Middle frontal gyrus (tissue), 1 donor: ENCODE measurements around the gene RAB18.
"Not testable (repeated sequence)": the region's sequence is repeated elsewhere in the genome, so short reads cannot be mapped to it uniquely, and the experiment has no call there.

Experiments used
- DNase-seq: peaks from one replicate; pipeline ENCODE4 v3.0.0-alpha.2; 2015; ENCODE audit warnings: low spot score; ENCODE audit errors: extremely low spot score

Gene RAB18

DNA sequence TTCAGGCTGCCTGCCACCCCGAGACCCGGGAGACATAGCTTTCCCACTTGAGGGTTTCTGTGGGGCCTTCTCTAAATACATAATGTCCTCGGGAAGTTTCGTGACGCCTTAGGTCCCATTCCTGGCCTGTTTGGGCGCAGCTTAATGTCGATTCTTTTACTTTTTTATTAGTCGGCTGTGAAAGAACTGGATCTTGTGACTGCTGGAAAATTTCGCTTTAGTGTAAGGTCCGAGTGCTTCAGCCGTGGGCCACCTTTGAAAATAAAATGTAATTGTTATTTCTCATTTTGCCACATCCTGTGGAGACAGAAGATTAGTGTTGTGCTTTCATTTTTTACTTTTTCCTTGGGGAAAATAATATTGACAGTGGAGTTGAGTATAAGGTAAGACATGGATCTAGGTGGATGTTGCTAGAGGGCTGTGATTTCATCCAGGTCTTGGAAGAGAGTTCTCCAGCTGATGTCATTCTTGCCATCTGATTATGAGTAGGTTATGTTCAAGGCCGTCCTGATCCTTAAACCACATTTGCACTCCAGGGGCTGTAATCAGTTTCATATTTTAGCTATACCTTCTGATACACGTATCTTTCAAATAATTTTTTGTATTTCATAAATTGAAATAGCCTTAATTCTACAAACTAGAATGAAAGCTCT lies 830 bp downstream of the RAB18 start:
- no peak for DNase-seq

DNA sequence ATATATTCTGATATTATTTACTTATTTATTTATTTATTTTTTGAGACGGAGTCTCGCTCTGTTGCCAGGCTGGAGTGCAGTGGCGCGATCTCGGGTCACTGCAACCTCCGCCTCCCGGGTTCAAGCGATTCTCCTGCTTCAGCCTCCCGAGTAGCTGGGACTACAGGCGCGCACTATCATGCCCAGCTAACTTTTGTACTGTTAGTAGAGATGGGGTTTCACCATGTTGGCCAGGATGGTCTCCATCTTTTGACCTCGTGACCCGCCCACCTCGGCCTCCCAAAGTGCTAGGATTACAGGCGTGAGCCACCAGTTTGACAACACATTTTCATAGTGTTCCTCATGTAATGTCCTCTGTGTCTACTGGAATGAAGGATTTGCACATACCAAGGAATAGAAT lies 1.4 kb downstream of the RAB18 start:
- not testable (repeated sequence) for DNase-seq

DNA sequence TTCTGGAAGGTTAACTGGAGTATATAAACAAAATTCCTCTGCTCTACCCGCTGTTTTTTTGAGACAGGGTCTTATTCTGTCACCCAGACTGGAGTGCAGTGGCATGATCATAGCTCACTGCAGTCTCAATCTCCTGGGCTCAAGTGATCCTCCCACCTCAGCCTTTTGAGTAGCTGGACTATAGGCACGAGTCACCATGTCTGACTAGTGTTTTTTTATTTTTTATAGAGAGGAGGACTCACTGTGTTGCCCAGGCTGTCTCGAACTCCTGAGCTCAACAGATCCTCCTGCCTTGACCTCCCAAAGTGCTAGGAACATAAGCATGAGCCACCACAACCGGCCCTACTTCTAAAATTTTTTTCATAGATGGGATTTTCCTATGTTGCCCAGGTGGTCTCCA lies 2.2 kb downstream of the RAB18 start:
- DNase-seq: no peak

DNA sequence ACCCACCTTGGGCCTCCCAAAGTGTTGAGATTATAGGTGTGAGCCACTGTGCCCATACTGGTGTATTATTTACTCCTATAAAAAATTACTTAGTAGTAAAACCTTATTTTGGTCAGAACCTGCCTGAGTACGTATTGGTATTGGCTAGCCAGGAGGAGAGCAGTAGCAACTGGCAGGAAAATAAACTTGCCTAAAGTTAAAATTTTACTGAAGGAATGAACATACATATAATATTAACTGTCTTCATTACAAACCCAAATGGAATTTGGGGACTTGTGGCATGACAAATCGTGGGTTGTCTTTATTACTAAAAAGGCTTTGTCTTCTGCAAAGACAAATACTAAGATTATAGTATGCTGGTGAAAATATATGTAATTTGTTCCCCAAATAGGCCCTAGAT lies 8.4 kb downstream of the RAB18 start:
- no peak for DNase-seq

DNA sequence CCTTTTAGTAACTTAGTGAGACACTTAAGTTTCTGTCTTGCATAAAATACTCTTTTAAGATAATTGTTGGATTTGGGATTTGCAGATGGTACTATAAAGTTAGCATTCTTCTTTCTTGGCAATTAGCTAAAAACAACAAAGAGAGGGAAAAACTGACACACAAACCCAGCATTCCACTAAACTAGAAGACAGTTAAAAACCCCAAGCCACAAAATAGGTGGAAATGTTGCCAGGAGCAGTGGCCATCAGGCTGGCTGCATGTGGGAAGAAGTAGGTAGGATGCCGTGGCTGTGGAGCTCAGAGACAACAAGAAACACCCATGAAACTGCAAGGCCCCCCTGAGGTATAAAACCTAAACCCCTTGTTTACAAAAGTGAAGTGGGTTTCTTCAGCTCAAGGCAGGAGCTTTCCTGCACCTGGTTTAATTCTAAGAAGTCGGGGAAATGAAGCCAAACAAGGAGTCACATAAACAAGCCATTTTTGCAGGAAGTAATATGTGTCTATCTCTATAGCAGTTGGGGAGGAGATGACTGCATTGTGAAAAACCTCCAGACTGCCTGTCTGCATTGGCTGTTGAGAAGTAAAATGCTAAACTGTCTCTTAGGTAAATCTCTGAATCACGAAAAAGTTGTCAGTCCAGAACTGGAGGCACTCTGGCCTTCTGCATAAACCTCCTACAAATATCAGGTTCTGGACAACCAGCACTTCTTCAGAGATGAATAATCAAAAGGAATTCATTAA lies 9.5 kb downstream of the RAB18 start:
- DNase-seq: no peak

DNA sequence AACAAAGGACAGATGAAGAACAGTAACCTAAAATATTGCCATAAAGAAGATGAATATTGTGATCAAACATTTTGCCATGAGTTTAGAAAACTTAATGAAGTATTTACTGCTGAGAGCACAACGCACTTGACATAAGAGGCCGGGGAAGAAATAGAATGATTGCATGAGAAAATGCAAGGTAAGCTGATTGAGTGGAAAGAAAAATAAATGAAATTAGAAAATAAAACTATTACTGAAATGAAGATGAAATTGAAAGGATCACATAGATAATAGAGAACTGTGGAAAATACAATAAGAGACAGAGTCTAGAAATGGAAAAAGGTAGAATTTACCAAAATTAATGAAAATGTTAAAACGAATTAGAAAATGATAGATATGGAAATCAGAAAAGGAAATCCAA lies 10.1 kb downstream of the RAB18 start:
- no peak for DNase-seq

DNA sequence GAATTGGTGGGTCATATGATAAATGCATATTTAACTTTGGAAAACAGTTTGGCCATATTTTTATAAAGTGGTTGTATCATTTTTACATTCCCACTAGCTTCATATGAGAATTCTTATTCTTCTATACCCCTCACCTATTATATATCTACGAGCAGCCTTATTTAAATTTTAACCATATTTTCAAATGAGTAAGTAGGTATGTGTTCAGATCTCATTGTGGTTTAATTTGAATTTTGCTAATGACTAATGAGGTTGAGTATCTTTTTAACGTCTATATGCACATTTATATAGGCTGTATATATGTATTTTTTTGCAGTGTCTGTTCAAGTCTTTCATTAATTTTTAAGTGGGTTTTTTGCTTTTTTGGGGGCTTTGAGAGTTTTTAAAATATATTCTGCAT lies 14.2 kb downstream of the RAB18 start:
- no peak for DNase-seq

DNA sequence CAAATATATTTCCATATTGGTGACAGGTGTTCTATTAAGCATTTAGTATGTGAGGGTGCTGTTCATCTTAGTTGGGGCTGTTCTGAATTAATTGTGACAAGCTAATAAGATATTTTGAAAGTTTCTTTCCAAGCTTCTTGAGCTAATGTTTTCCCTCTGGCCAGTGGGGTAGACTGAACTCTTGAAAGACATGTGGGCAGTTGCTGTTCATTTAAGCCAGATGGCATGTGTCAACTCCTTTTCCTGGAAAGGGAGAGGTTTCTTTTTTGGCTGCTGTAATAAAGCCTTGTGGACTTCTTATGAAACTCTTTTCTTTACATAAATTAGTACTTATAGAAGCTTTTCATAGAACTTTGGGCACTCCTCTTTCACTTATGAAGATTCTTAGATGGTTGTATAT lies 21.7 kb downstream of the RAB18 start:
- no peak for DNase-seq

DNA sequence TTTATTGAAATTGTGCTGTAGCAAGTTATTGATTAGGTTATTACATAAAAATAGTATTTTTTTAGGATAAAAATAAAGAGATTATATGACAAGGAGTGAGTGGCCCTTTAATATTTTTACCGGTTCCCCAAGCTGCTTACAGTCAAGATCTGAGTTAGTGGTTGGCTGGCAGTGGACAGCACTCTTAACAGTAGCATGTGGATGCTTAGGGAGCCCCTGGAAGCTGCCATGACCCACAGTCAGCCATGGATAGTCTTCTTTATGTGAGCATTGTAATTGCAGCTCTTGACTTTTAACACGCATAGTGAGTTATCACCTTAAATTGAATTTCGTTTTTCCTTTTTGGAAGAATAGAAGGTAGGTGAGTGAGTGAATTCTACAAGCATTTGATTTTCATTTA lies 22.1 kb downstream of the RAB18 start:
- no peak for DNase-seq

DNA sequence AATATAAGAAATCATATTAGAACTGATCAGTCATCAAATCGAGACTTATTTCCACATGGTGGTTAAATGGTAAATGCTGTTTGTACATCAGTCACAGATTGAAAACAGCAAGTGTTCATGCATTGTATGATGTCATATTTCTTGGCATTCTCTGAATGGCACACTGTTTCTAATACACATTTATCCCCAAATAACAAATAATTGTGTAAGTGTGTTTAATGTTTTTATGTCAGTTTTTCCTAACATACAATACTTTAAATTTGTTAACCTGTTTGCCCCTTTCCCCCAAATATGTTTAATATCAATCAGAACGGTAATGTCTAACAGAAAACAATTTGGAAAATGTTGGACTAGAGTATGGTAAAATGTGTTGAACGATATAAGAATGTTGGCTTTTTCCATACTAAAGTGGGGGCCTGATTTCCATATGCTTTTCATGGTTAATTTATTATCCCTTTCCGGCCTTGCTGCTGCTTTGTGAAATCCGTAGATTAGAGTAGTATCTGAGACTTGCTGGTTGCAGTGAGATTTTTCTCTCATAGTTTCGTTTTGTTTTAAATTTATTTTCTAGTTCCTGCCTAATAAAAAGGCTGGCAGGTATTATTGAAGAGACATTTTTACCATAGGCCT lies 23.7 kb downstream of the RAB18 start:
- no peak for DNase-seq

DNA sequence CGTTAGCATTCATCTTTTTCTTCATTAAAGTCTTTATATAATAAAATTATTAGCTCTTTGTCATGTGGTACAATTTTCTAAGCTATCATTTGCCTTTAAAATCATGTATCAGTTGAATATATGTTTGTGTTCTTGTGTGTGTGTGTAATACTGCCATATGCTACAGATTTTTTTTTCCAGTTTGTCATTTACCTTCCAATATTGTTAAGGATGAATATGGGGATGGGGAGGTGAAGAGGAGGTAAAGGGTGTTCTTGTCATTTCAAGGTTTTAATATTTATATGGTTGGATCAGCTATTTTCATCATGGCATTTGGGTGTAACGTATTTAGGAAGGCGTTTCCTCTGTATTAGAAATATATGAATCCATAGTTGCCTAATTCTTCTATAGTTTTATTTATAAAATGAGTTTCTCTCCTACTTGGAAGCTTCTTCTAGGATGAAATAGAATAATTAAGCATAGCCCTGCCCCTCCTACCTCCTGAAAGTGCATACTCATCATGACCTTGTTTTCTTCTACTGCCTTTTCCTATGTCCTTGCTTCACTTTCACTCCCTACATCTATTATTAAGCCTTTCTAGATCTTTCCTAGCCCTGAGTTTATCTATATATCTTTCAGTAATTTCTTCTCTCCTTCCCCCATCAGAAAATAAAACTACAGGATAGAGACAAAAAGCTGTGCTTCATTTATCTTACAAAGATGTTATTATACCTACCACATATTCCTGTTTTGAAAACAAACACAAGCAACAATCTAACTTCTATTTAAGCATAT lies 25.1 kb downstream of the RAB18 start:
- DNase-seq: no peak

DNA sequence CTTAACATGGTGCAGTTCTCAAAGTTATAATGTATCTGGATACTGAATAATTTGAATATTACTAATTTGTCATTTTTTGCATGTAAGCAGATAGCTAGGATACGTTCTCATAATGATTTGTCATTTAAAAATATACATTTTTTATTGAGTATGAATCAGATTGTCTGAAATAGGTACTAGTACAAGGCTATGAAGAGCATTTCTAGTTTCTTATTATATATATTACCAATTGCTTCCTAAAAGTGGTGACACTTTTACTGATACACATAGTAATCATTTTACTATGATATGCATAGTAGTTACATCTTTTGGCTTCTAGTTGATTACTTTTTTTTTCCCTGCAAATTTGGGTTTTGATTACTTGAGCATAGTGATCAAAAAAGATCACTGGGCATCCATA lies 26.4 kb downstream of the RAB18 start:
- no peak for DNase-seq

DNA sequence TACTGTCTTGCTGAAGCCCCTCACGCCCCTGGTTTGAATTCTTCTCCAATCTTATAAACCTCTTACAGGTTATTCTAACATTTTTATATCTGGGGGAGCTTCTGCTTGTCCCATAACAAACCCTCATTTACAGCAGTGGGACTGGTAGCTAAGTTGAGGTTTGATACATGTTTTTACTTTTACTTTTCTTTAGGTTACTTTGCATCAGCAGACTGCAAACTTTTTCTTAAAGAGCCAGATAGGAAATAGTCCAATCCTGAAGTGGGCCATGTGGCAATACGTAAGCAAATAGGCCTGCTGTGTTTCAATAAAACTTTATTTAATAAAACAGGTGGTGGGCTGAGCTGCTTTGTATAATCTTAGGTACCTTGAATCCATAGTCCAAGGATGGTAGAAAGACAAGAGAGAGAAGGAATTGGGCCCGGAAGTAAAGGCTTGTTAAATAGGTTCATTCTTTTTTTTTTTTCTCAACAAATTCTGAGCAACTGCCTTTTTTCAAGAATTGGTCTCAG lies 27.3 kb downstream of the RAB18 start:
- no peak for DNase-seq

DNA sequence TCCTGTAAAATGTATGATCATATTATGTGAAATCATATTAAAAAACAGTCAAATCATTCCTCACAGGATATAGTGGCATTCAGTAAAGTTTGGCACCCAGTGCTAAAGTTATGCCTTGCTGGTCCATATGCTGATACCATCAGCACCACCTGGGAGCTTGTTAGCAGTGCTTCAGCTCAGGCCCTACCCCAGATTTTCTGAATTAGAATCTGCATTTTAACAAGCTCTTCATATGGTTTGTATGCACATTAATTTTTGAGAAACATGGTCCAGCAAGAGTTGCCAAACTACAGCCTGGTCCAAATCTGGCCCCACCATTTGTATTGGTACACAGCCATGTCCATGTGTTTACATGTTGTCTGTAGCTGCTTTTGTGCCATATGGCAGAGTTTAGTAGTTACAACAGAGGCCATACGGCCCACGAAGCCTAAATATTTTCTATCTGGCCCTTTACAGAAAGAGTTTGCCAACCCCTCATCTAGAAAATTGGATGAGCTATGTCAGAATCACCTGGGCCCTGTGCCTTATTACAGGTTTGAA lies 30.1 kb downstream of the RAB18 start:
- DNase-seq: no peak

DNA sequence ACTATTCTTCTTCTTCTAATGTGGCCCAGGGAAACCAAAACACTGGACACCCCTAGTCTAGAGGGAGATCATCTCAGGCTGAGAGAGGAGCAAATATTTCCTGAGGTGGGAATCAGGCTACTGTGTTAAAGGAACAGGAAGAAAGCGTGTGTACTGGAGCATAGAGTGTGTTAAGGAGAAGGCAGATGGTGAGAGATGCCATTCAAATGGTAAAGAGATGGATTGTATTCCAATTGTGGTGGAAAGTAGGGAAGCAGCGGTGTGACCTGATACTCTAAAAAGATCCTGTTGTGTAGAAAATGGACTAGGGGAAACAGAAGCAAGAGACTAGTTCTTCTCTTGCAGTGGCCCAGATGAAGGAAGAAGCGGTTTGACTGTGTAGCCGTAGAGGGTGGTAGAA lies 31.2 kb downstream of the RAB18 start:
- DNase-seq: no peak

DNA sequence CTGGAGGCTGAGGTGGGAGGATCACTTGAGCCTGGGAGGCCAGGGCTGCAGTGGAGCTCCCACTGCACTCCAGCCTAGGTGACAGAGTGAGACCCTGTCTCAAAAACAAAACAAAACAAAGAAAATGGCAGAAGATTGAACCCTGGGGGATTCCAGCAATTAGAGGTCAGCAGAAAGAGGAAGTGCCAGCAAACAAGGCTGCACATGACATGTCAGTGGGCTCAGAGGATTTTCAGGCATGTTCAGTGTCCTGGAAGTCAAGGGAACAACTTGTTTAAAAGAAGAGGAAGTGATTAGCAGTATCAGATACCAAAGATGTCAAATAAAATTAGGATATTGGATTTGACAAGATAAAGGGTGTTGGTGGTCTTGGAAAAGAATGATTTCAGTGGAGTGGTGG lies 32.3 kb downstream of the RAB18 start:
- no peak for DNase-seq

DNA sequence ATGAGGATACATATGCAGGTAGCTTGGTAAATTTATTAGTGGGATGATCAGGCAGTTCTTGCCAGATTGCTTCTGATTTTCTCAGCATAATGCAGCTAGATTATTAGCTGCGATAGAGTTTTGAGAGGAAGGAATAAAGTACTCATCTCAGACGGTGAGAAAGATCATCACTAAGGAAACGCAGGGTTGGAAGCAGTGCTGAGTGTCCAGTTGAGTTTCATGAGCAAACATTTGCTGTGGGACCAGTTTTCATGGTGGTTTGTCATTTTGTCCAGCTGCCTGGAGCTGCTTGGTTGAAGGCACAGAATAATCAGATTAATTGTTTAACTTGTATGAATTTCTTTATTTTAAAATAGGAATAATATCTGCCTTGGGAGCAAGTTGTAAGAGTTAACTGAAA lies 33.1 kb downstream of the RAB18 start:
- no peak for DNase-seq

DNA sequence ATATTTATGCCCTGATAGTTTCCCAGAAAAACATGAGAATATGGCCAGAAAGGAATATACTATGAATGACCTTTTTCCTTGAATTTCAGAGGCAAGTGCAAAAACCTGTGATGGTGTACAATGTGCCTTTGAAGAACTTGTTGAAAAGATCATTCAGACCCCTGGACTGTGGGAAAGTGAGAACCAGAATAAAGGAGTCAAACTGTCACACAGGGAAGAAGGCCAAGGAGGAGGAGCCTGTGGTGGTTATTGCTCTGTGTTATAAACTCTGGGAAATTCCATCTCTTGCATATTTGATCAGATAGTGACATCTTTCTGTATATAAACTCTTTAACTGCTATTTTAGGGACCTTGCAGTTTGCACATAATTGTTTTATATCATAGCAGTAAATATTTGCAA lies 33.7 kb downstream of the RAB18 start:
- no peak for DNase-seq

DNA sequence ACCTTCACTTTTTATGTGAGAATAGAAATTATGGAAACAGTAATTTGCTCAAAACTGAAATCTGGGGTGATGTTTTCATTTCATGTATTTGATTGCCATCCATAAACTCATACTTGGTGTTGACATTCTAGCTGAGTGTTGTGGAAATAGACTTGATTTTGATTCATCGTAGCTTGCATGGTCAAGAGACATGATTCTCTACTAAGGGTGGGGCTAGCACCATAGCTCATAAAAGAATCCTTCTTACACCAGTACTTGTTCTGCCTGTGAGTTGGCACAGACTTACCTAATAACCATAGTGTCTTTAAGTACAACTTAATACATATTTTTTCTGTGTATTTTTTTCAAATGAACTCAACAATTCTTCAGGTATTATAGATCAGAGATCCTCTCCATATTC lies 36.6 kb downstream of the RAB18 start:
- DNase-seq: no peak

DNA sequence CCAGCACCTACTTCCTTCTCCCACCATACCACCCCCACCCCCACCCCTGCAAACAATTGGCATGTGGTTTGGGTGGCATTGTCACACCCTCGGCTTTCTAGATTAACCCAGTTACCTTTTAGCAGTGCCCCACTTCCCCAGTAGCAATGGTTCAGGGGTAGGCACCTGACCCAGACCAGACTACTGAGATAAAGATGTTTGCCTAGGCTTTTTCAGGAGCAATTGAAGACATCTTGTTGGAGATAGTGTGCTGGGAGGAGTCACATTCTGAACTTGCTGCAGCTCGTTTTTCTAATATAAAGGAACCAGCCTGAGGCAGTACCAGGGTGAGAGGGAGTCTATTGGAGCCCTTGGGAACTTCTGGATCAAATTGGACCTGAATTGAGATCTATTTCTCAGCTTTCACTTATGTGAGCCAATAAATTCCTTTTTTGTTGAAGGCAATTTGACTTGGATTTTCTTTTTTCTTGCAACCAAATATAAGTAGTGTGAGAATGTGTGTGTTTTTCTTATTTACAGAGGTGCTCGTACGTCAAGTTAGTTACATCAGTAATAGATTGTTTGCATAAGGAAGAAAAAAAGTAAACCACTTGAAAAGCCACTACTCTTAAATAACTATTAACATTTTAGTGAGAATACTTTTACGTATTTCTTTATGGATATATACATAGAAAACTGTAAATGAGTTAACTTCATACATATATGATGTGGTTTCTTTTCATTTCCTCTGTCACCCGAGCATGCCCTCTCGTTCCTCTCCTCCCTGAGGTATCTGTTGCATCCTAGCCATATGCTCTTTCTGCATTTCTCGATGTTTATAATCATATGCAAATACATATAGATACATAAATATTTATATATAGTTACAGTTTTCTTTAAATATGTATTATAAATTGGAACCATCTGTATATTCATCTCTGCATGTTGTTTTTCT lies 38.0 kb downstream of the RAB18 start:
- DNase-seq: no peak

DNA sequence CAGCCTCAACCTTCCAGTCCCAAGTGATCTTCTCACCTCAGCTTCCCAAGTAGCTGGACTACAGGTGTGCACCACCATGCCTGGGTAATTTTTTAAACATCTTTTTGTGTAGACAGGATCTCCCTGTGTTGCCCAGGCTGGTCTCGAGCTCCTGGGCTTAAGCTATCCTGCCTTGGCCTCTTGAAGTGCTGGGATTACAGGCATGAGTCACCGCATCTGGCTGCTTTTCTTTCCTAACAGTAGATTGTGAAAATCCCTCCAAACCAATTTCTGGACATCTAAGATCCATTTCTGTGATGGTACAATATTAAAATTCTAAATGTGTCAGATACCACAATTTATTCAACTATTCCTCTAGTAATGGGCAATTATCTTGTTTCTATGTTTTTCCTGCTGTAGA lies 38.7 kb downstream of the RAB18 start:
- DNase-seq: no peak
